ENCODE measurements around the gene TEKT3.

The TEKT3 gene

GRCh38 chr17:15371376-15372130 is 30.2 kb upstream of the TEKT3 start:
- H3K4me3 ChIP-seq (ENCODE audit: low read depth, low read length): no peak overlapping the region
- no peak for DNase-seq (ENCODE audit: low read depth)
- no peak for TF ChIP-seq MAX (IDR thresholded peaks at IDR 0.05; ENCODE audit: low read depth, low read length)
- TF ChIP-seq MYC (IDR thresholded peaks at IDR 0.05; ENCODE audit: low read depth, low read length): no peak
- TF ChIP-seq CTCF (IDR thresholded peaks at IDR 0.05; ENCODE audit: low read depth, low read length): no peak
- no peak for TF ChIP-seq POLR2A (IDR thresholded peaks at IDR 0.05; ENCODE audit: extremely low read depth, insufficient read length)

DNA sequence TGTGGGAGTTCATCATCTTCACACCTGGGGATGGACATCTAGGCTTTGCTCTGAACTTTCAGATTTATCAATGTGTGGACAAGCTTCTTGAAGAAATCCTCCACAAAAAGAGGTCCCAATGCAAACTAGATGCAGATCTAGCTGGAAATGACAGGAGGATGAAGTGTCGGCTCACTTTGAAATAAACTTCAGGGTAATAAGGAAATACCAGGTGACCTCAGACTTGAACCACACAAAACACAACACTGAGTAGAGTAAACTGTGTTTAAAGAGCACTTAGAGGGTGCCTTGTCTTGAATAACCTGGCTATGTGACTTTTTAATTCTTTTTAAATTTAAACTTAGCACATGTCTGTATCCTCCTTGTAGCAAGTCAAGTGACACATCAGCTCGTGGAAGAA is 27.2 kb upstream of the TEKT3 start:
- TF ChIP-seq CTCF (IDR thresholded peaks at IDR 0.05; ENCODE audit: low read depth, low read length): no peak
- no peak for TF ChIP-seq MAX (IDR thresholded peaks at IDR 0.05; ENCODE audit: low read depth, low read length)
- no peak for TF ChIP-seq POLR2A (IDR thresholded peaks at IDR 0.05; ENCODE audit: extremely low read depth, insufficient read length)
- TF ChIP-seq MYC (IDR thresholded peaks at IDR 0.05; ENCODE audit: low read depth, low read length): no peak
- no peak overlapping the region for H3K4me3 ChIP-seq (ENCODE audit: low read depth, low read length)
- DNase-seq (ENCODE audit: low read depth): no peak

- TF ChIP-seq MAX (IDR thresholded peaks at IDR 0.05; ENCODE audit: low read depth, low read length) (no peak), MYC (IDR thresholded peaks at IDR 0.05; ENCODE audit: low read depth, low read length) (no peak), CTCF (IDR thresholded peaks at IDR 0.05; ENCODE audit: low read depth, low read length) (no peak)
- H3K4me3 ChIP-seq (ENCODE audit: low read depth, low read length): no peak overlapping the region
- no peak for DNase-seq (ENCODE audit: low read depth)
Observed at GRCh38 chr17:15366026-15366425, 24.6 kb upstream of the TEKT3 start.

GRCh38 chr17:15364615-15365014 is 23.2 kb upstream of the TEKT3 start:
- TF ChIP-seq POLR2A (IDR thresholded peaks at IDR 0.05; ENCODE audit: extremely low read depth, insufficient read length): no peak
- no peak for TF ChIP-seq MAX (IDR thresholded peaks at IDR 0.05; ENCODE audit: low read depth, low read length)
- TF ChIP-seq MYC (IDR thresholded peaks at IDR 0.05; ENCODE audit: low read depth, low read length): no peak
- TF ChIP-seq CTCF (IDR thresholded peaks at IDR 0.05; ENCODE audit: low read depth, low read length): no peak
- no peak for DNase-seq (ENCODE audit: low read depth)

DNA sequence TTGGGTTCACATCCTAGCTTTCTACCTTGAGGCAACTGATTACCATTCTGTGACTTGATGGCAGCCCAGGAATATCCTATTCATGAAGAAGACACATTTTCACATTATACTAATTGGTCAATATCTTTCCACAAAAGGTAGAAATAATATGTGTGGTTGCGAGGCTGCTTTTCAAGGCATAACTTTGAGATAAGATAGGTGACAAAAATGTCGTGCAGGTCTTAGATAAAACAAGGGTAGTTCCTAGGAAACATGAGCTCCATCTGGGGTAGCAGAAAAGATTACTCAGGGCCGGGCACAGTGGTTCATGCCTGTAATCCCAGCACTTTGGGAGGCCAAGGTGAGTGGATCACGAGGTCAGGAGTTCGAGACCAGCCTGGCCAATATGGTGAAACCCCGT is 22.3 kb upstream of the TEKT3 start:
- no peak for DNase-seq (ENCODE audit: low read depth)
- no peak overlapping the region for H3K4me3 ChIP-seq (ENCODE audit: low read depth, low read length)
- TF ChIP-seq MYC (IDR thresholded peaks at IDR 0.05; ENCODE audit: low read depth, low read length) (no peak), POLR2A (IDR thresholded peaks at IDR 0.05; ENCODE audit: extremely low read depth, insufficient read length) (no peak), CTCF (IDR thresholded peaks at IDR 0.05; ENCODE audit: low read depth, low read length) (no peak), MAX (IDR thresholded peaks at IDR 0.05; ENCODE audit: low read depth, low read length) (no peak)

More at GRCh38 chr17:15364615-15365014, 23.2 kb upstream of the TEKT3 start:
- no peak overlapping the region for H3K4me3 ChIP-seq (ENCODE audit: low read depth, low read length)

Measured in NB4 (cell line).